Activated CD4-positive, alpha-beta T cell treated with anti-CD3 and anti-CD28 coated beads, Interleukin-10, Interleukin-2, amounts not matched to agents 100 ng/mL and 50 ng/mL, durations not matched to agents 16 hours and 8 hours (primary cell): ENCODE data around the gene AKAP4.

Source experiments
- DNase-seq: peaks from one replicate; pipeline ENCODE4 v3.0.0-alpha.2; 2020

AKAP4 gene, protein sequence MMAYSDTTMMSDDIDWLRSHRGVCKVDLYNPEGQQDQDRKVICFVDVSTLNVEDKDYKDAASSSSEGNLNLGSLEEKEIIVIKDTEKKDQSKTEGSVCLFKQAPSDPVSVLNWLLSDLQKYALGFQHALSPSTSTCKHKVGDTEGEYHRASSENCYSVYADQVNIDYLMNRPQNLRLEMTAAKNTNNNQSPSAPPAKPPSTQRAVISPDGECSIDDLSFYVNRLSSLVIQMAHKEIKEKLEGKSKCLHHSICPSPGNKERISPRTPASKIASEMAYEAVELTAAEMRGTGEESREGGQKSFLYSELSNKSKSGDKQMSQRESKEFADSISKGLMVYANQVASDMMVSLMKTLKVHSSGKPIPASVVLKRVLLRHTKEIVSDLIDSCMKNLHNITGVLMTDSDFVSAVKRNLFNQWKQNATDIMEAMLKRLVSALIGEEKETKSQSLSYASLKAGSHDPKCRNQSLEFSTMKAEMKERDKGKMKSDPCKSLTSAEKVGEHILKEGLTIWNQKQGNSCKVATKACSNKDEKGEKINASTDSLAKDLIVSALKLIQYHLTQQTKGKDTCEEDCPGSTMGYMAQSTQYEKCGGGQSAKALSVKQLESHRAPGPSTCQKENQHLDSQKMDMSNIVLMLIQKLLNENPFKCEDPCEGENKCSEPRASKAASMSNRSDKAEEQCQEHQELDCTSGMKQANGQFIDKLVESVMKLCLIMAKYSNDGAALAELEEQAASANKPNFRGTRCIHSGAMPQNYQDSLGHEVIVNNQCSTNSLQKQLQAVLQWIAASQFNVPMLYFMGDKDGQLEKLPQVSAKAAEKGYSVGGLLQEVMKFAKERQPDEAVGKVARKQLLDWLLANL

GRCh38 chrX:50200907-50201306 is at the start of gene AKAP4:
Gene AKAP4 (minus strand): TSS chrX:50201007. CDS start chrX:50200889, 118 bp downstream.
- DNase-seq = no peak

- peak; percentile 27 for DNase-seq
Measured at GRCh38 chrX:50211510-50211909, 10.7 kb upstream of the AKAP4 start.

DNA sequence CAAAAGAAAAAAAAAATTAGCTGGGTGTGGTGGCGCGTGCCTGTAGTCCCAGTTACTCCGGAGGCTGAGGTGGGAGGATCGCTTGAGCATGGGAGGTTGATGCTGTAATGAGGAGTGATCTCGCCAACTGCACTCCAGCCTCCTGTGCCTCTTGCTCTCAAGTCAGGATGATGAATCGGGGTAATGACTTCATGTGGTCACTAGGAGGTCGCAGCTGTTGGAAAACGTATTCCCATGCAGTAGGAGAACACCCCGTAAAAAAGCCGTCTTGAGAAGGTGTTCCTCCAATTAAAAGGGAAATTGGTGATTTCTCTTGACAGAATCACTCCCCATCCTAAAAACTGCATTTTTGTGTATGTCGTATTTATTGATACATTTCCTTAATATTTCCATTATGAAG is 5.9 kb upstream of the AKAP4 start:
- no peak for DNase-seq

DNA sequence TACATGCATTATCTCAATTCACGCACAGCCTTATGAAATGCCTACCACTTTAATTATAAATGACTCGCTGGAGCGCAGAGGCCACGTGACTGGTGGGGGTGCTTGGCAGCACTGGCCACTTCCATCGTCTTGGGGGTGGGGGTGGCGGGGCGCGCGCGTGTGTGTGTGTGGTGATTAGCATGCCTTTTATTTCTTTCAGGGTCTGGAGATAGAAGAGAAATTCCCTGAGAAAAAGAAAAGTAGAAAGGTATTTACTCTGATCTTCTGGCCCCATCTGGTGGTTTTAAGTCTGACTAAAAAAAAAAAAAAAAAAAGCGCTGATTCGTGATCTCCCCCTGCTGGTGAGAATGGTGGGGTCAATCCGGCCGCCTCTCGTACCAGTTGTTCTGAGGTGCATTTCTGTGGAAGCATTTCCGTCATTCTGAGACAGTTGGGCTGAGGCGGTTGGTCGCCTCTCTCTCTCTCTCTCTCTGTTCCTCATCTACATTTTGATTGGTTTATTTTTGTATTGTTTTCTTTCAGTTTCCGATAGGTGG is 3.6 kb upstream of the AKAP4 start, which contains the start of gene CCNB3:
CCNB3 (plus strand) TSS at position 402 of the 536 bp plus-strand sequence. CDS start 80,399 bp downstream, outside the sequence.
- peak; percentile 80 for DNase-seq

DNA sequence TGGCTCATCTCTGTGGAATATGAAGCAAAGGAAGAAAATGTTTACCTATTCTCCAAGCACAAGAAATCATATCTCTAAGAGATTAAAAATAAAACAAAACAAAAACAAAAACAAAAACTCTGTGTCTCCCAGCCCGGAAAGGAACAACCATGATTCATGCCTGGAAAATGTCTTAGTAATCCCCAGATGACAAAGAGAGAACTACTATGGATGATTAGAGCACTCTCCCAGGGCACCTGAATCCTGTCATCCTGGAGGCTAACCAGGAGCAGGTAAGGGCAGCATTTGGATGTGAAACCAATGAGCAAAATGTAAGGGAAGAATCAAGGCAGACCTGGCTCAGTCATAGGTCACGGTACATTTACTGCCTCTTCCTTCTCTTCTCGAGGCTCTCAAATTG is 1.7 kb upstream of the AKAP4 start:
- no peak for DNase-seq

- no peak for DNase-seq
Measured at GRCh38 chrX:50198348-50198747, 2.5 kb downstream of the AKAP4 start.

- no peak for DNase-seq
Measured at GRCh38 chrX:50188859-50189600, 11.8 kb downstream of the AKAP4 start.

DNA sequence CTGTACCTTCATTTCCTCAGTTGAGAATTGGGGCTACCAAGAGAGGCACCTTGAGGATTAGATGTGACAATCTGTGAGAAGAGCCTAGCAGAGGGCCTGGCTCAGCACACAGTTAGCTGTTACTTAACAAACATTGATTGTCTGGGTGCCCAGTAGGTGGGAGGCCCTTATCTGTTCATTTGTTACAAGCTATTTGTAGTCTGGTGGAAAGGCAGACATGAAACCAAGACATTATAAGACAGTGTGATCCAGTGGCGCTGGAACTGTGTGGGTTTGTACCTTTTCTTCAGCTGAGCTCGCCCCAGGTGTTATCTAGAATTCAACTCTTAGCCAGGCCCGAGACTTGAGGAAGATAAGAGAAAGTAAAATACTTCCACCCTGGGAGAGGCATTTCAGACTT is 16.9 kb downstream of the AKAP4 start:
- no peak for DNase-seq

- DNase-seq = no peak
Measured at GRCh38 chrX:50180073-50180940, 20.5 kb downstream of the AKAP4 start.

- DNase-seq = no peak
Measured at GRCh38 chrX:50169717-50170116, 31.1 kb downstream of the AKAP4 start.

GRCh38 chrX:50168241-50168687 is 32.5 kb downstream of the AKAP4 start:
- peak; percentile 20 for DNase-seq

DNA sequence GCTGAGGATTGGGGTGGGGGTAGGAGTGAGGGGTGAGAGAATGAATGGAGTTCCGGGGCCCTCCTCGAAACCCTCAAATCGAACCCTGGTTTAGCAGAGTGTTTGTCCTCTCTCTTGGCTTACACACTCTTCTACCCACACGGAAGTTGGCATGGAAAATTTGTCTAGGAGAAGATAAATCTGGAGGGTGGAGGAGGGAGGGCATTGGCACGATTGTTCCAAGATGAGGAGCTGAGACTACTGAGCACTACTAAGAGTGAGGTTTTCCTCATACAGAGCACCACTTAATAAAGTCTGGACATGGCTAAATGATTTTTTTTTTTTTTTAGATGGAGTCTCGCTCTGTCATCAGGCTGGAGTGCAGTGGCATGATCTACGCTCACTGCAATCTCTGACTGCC is 33.4 kb downstream of the AKAP4 start:
- DNase-seq = no peak

- DNase-seq = no peak
Measured at GRCh38 chrX:50165727-50166126, 35.1 kb downstream of the AKAP4 start.

- peak; percentile 41 for DNase-seq
Measured at GRCh38 chrX:50161127-50161526, 39.7 kb downstream of the AKAP4 start.

GRCh38 chrX:50158593-50158992 is 42.2 kb downstream of the AKAP4 start:
- DNase-seq = no peak

DNA sequence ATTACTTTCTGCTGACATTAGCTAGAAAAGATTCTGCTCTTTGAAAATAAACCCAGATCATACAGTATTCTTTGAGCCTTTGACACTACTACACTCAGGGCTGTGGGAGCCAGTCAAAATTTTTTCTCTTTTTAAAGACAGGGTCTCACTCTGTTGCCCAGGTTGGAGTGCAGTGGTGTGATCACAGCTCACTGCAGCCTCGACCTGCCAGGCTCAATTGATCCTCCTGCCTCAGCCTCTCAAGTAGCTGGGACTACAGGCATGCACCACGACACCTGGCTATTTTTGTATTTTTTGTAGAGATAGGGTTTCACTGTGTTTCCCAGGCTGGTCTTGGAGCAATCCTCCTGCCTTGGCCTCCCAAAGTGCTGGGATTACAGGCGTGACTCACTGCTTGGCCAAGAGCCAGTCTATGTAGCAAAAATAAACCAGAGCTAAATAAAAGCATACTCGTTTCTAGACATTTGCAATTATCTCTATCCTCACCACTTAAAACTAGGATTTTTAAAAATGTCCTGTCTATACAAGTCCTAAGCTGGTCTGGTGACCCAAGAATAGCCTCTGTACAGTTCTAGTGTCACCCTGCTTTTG is 43.2 kb downstream of the AKAP4 start:
- no peak for DNase-seq

- no peak for DNase-seq
Measured at GRCh38 chrX:50154429-50154828, 46.4 kb downstream of the AKAP4 start.

- no peak for DNase-seq
Measured at GRCh38 chrX:50152456-50152855, 48.4 kb downstream of the AKAP4 start.

DNA sequence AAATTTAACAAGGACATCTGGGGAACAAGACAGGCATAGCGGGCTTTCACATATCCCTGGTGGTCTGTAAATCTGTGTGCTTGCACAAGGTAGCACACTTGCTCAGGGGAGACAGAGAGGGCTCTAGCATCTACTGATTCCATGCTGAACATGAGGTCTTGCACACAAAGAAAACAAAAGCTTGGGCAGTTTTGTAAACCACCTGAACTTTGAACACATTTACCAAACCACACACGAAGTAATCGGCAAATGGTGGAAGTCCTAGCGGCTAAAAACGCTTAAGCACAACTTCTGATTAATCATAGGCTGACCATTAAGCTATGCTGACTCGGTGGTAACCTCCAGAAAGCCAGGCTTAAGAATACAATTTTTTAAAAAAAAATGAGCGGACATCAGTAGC is 52.8 kb downstream of the AKAP4 start:
- no peak for DNase-seq
